Uterus (tissue), 2 donors: ENCODE measurements around the gene IQCE.

Experiments
- POLR2A ChIP-seq, 2 donors: fragments of 450-650 bp; IDR thresholded peaks; one replicate each; pipeline ENCODE4 v1.6.1; 2016; ENCODE audit warnings: antibody characterized with exemption in 2 of 2, mild to moderate bottlenecking in 1 of 2, moderate library complexity in 1 of 2
- TF ChIP-seq, protein P1 (sequence below), 4 experiments: fragments of 200-600 bp in 2 of 4; fragments of 450-650 bp in 2 of 4; sonication (generic) in 2 of 4; IDR thresholded peaks; one replicate each; pipeline ENCODE4 v1.5.1; 2016 to 2019; ENCODE audit warnings: antibody characterized with exemption in 4 of 4, mild to moderate bottlenecking in 2 of 4, moderate library complexity in 1 of 4

DNA sequence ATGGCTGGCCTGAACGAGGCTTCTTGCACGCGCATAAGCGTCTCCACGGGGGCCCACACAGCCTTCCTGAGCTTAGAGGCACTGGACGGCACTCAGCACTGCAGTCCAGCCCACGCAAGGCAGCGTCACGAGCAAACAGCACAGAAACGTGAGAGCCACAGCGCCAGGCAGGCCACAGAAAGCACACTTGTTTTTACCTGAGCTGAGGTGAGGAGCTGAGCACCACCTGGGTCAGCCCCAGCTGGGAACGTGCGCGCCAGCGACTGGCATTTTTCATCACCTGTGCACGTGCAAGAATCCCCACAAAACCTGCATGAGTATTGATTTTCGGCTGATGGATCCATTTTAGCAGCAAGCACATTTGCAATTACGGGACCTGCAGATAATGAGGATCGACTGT lies 26.7 kb downstream of the IQCE start:
- TF ChIP-seq, protein P1, sequence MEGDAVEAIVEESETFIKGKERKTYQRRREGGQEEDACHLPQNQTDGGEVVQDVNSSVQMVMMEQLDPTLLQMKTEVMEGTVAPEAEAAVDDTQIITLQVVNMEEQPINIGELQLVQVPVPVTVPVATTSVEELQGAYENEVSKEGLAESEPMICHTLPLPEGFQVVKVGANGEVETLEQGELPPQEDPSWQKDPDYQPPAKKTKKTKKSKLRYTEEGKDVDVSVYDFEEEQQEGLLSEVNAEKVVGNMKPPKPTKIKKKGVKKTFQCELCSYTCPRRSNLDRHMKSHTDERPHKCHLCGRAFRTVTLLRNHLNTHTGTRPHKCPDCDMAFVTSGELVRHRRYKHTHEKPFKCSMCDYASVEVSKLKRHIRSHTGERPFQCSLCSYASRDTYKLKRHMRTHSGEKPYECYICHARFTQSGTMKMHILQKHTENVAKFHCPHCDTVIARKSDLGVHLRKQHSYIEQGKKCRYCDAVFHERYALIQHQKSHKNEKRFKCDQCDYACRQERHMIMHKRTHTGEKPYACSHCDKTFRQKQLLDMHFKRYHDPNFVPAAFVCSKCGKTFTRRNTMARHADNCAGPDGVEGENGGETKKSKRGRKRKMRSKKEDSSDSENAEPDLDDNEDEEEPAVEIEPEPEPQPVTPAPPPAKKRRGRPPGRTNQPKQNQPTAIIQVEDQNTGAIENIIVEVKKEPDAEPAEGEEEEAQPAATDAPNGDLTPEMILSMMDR (IDR thresholded peaks at IDR 0.05): no peak
- TF ChIP-seq POLR2A (IDR thresholded peaks at IDR 0.05): no peak
